WTC11 (cell line): ENCODE measurements around the gene SRSF12. TPM values are rescaled to one million over a fixed set of nuclear protein-coding genes. Genes with fewer than 3 reads are reported as not detected.

Experiments used
- ATAC-seq: fragments of 200-7000 bp; cut with Tn5 transposase; 2 replicates; pipeline ENCODE4 v1.10.0; 2021; ENCODE audit warnings: mild to moderate bottlenecking, moderate library complexity
- CTCF ChIA-PET: fragments of 300-600 bp; sonication (Branson Sonifier 250); formaldehyde crosslinking; loops from one replicate; lab custom pipeline; 2021; ENCODE audit warnings: antibody characterized with exemption; lab: Charles Lee
- POLR2A ChIA-PET: fragments of 350-600 bp; sonication (Branson Sonifier 250); formaldehyde crosslinking; loops from one replicate; lab custom pipeline; 2021; ENCODE audit warnings: antibody characterized with exemption; lab: Charles Lee
- DNase-seq: peaks from one replicate; pipeline ENCODE4 v3.0.0; 2021; ENCODE audit warnings: low spot score
- H3K27ac Mint-ChIP-seq: 2 replicates; pipeline ENCODE4 v1.8.0; 2021; ENCODE audit warnings: mixed read lengths
- H3K27me3 Mint-ChIP-seq: 2 replicates; pipeline ENCODE4 v1.8.0; 2021; ENCODE audit warnings: low read depth, mild to moderate bottlenecking, moderate library complexity, mixed read lengths
- H3K36me3 Mint-ChIP-seq: 2 replicates; pipeline ENCODE4 v1.8.0; 2021; ENCODE audit warnings: mixed read lengths
- H3K4me1 Mint-ChIP-seq: 2 replicates; pipeline ENCODE4 v1.8.0; 2022; ENCODE audit warnings: mixed read lengths
- H3K4me3 Mint-ChIP-seq: 2 replicates; pipeline ENCODE4 v1.8.0; 2021; ENCODE audit warnings: mild to moderate bottlenecking, moderate library complexity, mixed read lengths
- H3K9me3 Mint-ChIP-seq: 2 replicates; pipeline ENCODE4 v1.8.0; 2021; ENCODE audit warnings: mixed read lengths
- CBFB ChIP-seq: sonication (generic); formaldehyde crosslinking; IDR thresholded peaks from 2 replicates; pipeline ENCODE4 v1.8.1; 2022; ENCODE audit warnings: mild to moderate bottlenecking, low read depth, missing genetic modification reagents
- CREM ChIP-seq: sonication (generic); formaldehyde crosslinking; IDR thresholded peaks from 2 replicates; pipeline ENCODE4 v1.8.1; 2022; ENCODE audit warnings: mild to moderate bottlenecking, missing genetic modification reagents, moderate library complexity
- ELF4 ChIP-seq: sonication (generic); formaldehyde crosslinking; IDR thresholded peaks from 2 replicates; pipeline ENCODE4 v1.8.1; 2022; ENCODE audit warnings: low read depth, mild to moderate bottlenecking, moderate library complexity, missing genetic modification reagents
- GTF2I ChIP-seq: fragments of 250-450 bp; sonication (Bioruptor Pico); conservative IDR thresholded peaks from 2 replicates; pipeline ENCODE4 v1.4.0; 2021; ENCODE audit warnings: mild to moderate bottlenecking
- JUN ChIP-seq: sonication (generic); formaldehyde crosslinking; IDR thresholded peaks from 2 replicates; pipeline ENCODE4 v1.8.0; 2023; ENCODE audit warnings: mild to moderate bottlenecking, missing genetic modification reagents
- KAT7 ChIP-seq: sonication (generic); formaldehyde crosslinking; IDR thresholded peaks from 2 replicates; pipeline ENCODE4 v1.8.1; 2023; ENCODE audit warnings: missing genetic modification reagents, mild to moderate bottlenecking, borderline replicate concordance
- NFYB ChIP-seq: sonication (generic); formaldehyde crosslinking; conservative IDR thresholded peaks from 2 replicates; pipeline ENCODE4 v1.8.0; 2022; ENCODE audit warnings: low read depth, missing genetic modification reagents
- NR3C1 ChIP-seq: sonication (generic); formaldehyde crosslinking; conservative IDR thresholded peaks from 2 replicates; pipeline ENCODE4 v1.8.1; 2023; ENCODE audit warnings: low read depth, mild to moderate bottlenecking, missing genetic modification reagents
- RORB ChIP-seq: fragments of 250-450 bp; sonication (Bioruptor Pico); IDR thresholded peaks from 2 replicates; pipeline ENCODE4 v1.9.0; 2021; ENCODE audit warnings: mild to moderate bottlenecking
- SMAD3 ChIP-seq: sonication (generic); formaldehyde crosslinking; IDR thresholded peaks from 2 replicates; pipeline ENCODE4 v1.8.0; 2022; ENCODE audit warnings: missing genetic modification reagents, mild to moderate bottlenecking, borderline replicate concordance
- SP1 ChIP-seq: sonication (generic); formaldehyde crosslinking; conservative IDR thresholded peaks from 2 replicates; pipeline ENCODE4 v1.8.1; 2022; ENCODE audit warnings: missing genetic modification reagents
- TCF7 ChIP-seq: sonication (generic); formaldehyde crosslinking; IDR thresholded peaks from 2 replicates; pipeline ENCODE4 v1.8.0; 2022; ENCODE audit warnings: mild to moderate bottlenecking, low read depth, missing genetic modification reagents, moderate library complexity
- ZNF121 ChIP-seq: sonication (generic); formaldehyde crosslinking; IDR thresholded peaks from 2 replicates; pipeline ENCODE4 v1.8.0; 2023; ENCODE audit warnings: missing genetic modification reagents
- ZNF232 ChIP-seq: sonication (generic); formaldehyde crosslinking; IDR thresholded peaks from 2 replicates; pipeline ENCODE4 v1.8.0; 2022; ENCODE audit warnings: mild to moderate bottlenecking, missing genetic modification reagents
- ZNF671 ChIP-seq: fragments of 250-450 bp; sonication (Bioruptor Pico); IDR thresholded peaks from 2 replicates; pipeline ENCODE4 v1.8.0; 2021; ENCODE audit warnings: mild to moderate bottlenecking
- total RNA-seq: library from RNA; stranded (reverse); gene quantifications from 3 replicates; pipeline ENCODE4 v1.2.3, GENCODE V29; 2021
- TF ChIP-seq, protein P1 (sequence below): sonication (generic); formaldehyde crosslinking; conservative IDR thresholded peaks from 2 replicates; pipeline ENCODE4 v1.8.1; 2022; ENCODE audit warnings: mild to moderate bottlenecking, missing genetic modification reagents
- TF ChIP-seq, protein P2 (sequence below): sonication (generic); formaldehyde crosslinking; IDR thresholded peaks from 2 replicates; pipeline ENCODE4 v1.8.1; 2022; ENCODE audit warnings: missing genetic modification reagents, borderline replicate concordance
- TF ChIP-seq, protein P3 (sequence below): sonication (generic); formaldehyde crosslinking; IDR thresholded peaks from 2 replicates; pipeline ENCODE4 v1.8.0; 2022; ENCODE audit warnings: mild to moderate bottlenecking, missing genetic modification reagents
- TF ChIP-seq, protein P4 (sequence below): fragments of 250-450 bp; sonication (Bioruptor Pico); IDR thresholded peaks from 2 replicates; pipeline ENCODE4 v2.1.2; 2022; ENCODE audit warnings: mild to moderate bottlenecking, moderate library complexity
- TF ChIP-seq, protein P5 (sequence below): fragments of 250-450 bp; sonication (Bioruptor Pico); IDR thresholded peaks from 2 replicates; pipeline ENCODE4 v1.9.0; 2021; ENCODE audit warnings: moderate library complexity, mild to moderate bottlenecking, inconsistent platforms, borderline replicate concordance
- TF ChIP-seq, protein P6 (sequence below): fragments of 250-450 bp; sonication (Bioruptor Pico); IDR thresholded peaks from 2 replicates; pipeline ENCODE4 v1.8.0; 2021; ENCODE audit warnings: mild to moderate bottlenecking
- TF ChIP-seq, protein P7 (sequence below): sonication (generic); formaldehyde crosslinking; IDR thresholded peaks from 2 replicates; pipeline ENCODE4 v1.8.0; 2022; ENCODE audit warnings: mild to moderate bottlenecking, missing genetic modification reagents
- TF ChIP-seq, protein P8 (sequence below): sonication (generic); formaldehyde crosslinking; IDR thresholded peaks from 2 replicates; pipeline ENCODE4 v1.8.0; 2023; ENCODE audit warnings: missing genetic modification reagents, mild to moderate bottlenecking, borderline replicate concordance
- TF ChIP-seq, protein P9 (sequence below): sonication (generic); formaldehyde crosslinking; IDR thresholded peaks from 2 replicates; pipeline ENCODE4 v1.8.1; 2023; ENCODE audit warnings: mild to moderate bottlenecking, missing genetic modification reagents, moderate library complexity

Gene SRSF12
- total RNA-seq, 1 experiment from 2014 or later, result 3.8 TPM

DNA sequence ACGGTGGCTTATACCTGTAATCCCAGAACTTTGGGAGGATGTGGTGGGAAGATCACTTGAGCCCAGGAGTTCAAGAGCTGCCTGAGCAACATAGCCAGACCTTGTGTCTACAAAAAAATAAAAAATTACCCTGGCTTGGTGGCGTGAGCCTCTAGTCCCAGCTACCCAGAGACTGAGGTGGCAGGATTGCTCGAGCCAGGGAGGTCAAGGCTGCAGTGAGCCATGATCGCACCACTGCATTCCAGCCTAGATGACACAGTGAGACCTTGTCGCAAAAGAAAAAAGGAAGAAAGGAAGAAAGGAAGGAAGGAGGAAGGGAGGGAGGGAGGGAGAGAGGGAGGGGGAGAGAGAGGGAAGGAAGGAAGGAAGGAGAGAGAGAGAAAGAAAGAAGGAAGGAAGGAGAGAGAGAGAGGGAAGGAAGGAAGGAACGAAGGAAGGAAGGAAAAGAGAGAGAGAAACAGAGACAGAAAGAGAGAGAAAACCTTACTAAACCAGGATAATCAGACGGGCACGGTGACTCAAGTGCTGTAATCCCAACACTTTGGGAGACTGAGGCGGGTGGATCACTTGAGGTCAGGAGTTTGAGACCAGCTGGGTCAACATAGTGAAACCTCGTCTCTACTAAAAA lies 48.2 kb downstream of the SRSF12 start:
- CTCF ChIA-PET, result interaction anchor here (0.6 to 1.4 kb wide), 3 partner anchors 10 to 199 kb away, joined by 3 to 4 read pairs (median 3); partner anchors contain the start of gene PNRC1
- peaks cover 26% of the 10 kb centered on the region for H3K9me3 Mint-ChIP-seq
- peaks cover 3% of the 10 kb centered on the region; the same call in 1 of the 2 replicates for H3K36me3 Mint-ChIP-seq
- H3K4me3 Mint-ChIP-seq, result no peak overlapping the region
- no peak for TF ChIP-seq ZNF671 (CRISPR knock-in tag)
- no peak for TF ChIP-seq GTF2I
- TF ChIP-seq, protein P1, sequence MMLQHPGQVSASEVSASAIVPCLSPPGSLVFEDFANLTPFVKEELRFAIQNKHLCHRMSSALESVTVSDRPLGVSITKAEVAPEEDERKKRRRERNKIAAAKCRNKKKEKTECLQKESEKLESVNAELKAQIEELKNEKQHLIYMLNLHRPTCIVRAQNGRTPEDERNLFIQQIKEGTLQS (CRISPR knock-in tag), result no peak
- TF ChIP-seq KAT7 (CRISPR knock-in tag), result no peak
- no peak for TF ChIP-seq ZNF121 (CRISPR knock-in tag)
- TF ChIP-seq, protein P2, sequence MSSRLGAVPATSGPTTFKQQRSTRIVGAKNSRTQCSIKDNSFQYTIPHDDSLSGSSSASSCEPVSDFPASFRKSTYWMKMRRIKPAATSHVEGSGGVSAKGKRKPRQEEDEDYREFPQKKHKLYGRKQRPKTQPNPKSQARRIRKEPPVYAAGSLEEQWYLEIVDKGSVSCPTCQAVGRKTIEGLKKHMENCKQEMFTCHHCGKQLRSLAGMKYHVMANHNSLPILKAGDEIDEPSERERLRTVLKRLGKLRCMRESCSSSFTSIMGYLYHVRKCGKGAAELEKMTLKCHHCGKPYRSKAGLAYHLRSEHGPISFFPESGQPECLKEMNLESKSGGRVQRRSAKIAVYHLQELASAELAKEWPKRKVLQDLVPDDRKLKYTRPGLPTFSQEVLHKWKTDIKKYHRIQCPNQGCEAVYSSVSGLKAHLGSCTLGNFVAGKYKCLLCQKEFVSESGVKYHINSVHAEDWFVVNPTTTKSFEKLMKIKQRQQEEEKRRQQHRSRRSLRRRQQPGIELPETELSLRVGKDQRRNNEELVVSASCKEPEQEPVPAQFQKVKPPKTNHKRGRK (CRISPR knock-in tag), result no peak
- TF ChIP-seq RORB (CRISPR knock-in tag), result no peak
- TF ChIP-seq, protein P3, sequence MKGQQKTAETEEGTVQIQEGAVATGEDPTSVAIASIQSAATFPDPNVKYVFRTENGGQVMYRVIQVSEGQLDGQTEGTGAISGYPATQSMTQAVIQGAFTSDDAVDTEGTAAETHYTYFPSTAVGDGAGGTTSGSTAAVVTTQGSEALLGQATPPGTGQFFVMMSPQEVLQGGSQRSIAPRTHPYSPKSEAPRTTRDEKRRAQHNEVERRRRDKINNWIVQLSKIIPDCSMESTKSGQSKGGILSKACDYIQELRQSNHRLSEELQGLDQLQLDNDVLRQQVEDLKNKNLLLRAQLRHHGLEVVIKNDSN (CRISPR knock-in tag), result no peak
- TF ChIP-seq TCF7 (CRISPR knock-in tag), result no peak
- no peak for TF ChIP-seq SP1
- no peak for TF ChIP-seq NFYB (CRISPR knock-in tag)
- TF ChIP-seq CBFB (CRISPR knock-in tag), result no peak
- TF ChIP-seq, protein P4, sequence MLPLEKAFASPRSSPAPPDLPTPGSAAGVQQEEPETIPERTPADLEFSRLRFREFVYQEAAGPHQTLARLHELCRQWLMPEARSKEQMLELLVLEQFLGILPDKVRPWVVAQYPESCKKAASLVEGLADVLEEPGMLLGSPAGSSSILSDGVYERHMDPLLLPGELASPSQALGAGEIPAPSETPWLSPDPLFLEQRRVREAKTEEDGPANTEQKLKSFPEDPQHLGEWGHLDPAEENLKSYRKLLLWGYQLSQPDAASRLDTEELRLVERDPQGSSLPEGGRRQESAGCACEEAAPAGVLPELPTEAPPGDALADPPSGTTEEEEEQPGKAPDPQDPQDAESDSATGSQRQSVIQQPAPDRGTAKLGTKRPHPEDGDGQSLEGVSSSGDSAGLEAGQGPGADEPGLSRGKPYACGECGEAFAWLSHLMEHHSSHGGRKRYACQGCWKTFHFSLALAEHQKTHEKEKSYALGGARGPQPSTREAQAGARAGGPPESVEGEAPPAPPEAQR, result no peak
- TF ChIP-seq SMAD3 (CRISPR knock-in tag), result no peak
- no peak for TF ChIP-seq ZNF232 (CRISPR knock-in tag)
- TF ChIP-seq JUN (CRISPR knock-in tag), result no peak
- TF ChIP-seq NR3C1, result no peak
- TF ChIP-seq ELF4 (CRISPR knock-in tag), result no peak
- peaks cover 10% of the 10 kb centered on the region for H3K27me3 Mint-ChIP-seq
- H3K27ac Mint-ChIP-seq, result no peak overlapping the region
- no peaks in the 10 kb centered on the region for H3K4me1 Mint-ChIP-seq
- ATAC-seq (no peak), DNase-seq (no peak)
- POLR2A ChIA-PET, result interaction anchor here (1.9 kb wide), 1 partner anchor 10 kb away, joined by 10 read pairs; the partner anchor contains the start of gene PNRC1

DNA sequence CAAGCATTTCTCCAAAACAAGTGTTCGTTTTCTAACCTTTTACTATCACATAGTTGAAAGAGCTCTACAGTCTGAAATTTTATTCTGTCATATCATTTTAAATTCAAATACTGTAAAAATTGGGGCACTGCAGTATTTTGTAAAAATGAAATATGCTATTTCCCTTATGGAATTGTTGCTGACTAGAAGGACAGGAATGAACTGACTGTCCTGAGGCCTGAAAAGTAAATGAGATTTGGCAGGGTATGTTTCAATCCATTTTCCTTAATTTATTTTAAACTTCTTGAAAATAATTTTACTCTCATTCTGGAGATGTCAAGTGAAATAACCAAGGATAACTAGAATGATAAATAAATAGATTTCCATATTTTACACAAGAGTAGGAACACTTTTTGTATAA lies 49.2 kb downstream of the SRSF12 start:
- no peak for DNase-seq
- peaks cover 3% of the 10 kb centered on the region; the same call in 1 of the 2 replicates for H3K36me3 Mint-ChIP-seq
- ChIA-PET POLR2A (interaction anchor here (1.9 kb wide), 1 partner anchor 11 kb away, joined by 10 read pairs; the partner anchor contains the start of gene PNRC1), CTCF (no interaction called here)
- no peak for ATAC-seq
- H3K9me3 Mint-ChIP-seq, result peaks cover 26% of the 10 kb centered on the region
- H3K27ac Mint-ChIP-seq, result no peak overlapping the region
- H3K4me1 Mint-ChIP-seq, result no peaks in the 10 kb centered on the region
- peaks cover 10% of the 10 kb centered on the region for H3K27me3 Mint-ChIP-seq
- H3K4me3 Mint-ChIP-seq, result no peak overlapping the region
- TF ChIP-seq, protein P5, sequence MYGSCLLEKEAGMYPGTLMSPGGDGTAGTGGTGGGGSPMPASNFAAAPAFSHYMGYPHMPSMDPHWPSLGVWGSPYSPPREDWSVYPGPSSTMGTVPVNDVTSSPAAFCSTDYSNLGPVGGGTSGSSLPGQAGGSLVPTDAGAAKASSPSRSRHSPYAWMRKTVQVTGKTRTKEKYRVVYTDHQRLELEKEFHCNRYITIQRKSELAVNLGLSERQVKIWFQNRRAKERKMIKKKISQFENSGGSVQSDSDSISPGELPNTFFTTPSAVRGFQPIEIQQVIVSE, result no peak
- TF ChIP-seq, protein P6, sequence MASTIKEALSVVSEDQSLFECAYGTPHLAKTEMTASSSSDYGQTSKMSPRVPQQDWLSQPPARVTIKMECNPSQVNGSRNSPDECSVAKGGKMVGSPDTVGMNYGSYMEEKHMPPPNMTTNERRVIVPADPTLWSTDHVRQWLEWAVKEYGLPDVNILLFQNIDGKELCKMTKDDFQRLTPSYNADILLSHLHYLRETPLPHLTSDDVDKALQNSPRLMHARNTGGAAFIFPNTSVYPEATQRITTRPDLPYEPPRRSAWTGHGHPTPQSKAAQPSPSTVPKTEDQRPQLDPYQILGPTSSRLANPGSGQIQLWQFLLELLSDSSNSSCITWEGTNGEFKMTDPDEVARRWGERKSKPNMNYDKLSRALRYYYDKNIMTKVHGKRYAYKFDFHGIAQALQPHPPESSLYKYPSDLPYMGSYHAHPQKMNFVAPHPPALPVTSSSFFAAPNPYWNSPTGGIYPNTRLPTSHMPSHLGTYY (CRISPR knock-in tag), result no peak
- no peak for TF ChIP-seq CREM (CRISPR knock-in tag)
- TF ChIP-seq, protein P7, sequence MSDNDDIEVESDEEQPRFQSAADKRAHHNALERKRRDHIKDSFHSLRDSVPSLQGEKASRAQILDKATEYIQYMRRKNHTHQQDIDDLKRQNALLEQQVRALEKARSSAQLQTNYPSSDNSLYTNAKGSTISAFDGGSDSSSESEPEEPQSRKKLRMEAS (CRISPR knock-in tag), result no peak
- TF ChIP-seq, protein P8, sequence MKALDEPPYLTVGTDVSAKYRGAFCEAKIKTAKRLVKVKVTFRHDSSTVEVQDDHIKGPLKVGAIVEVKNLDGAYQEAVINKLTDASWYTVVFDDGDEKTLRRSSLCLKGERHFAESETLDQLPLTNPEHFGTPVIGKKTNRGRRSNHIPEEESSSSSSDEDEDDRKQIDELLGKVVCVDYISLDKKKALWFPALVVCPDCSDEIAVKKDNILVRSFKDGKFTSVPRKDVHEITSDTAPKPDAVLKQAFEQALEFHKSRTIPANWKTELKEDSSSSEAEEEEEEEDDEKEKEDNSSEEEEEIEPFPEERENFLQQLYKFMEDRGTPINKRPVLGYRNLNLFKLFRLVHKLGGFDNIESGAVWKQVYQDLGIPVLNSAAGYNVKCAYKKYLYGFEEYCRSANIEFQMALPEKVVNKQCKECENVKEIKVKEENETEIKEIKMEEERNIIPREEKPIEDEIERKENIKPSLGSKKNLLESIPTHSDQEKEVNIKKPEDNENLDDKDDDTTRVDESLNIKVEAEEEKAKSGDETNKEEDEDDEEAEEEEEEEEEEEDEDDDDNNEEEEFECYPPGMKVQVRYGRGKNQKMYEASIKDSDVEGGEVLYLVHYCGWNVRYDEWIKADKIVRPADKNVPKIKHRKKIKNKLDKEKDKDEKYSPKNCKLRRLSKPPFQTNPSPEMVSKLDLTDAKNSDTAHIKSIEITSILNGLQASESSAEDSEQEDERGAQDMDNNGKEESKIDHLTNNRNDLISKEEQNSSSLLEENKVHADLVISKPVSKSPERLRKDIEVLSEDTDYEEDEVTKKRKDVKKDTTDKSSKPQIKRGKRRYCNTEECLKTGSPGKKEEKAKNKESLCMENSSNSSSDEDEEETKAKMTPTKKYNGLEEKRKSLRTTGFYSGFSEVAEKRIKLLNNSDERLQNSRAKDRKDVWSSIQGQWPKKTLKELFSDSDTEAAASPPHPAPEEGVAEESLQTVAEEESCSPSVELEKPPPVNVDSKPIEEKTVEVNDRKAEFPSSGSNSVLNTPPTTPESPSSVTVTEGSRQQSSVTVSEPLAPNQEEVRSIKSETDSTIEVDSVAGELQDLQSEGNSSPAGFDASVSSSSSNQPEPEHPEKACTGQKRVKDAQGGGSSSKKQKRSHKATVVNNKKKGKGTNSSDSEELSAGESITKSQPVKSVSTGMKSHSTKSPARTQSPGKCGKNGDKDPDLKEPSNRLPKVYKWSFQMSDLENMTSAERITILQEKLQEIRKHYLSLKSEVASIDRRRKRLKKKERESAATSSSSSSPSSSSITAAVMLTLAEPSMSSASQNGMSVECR (CRISPR knock-in tag), result no peak
- TF ChIP-seq, protein P9, sequence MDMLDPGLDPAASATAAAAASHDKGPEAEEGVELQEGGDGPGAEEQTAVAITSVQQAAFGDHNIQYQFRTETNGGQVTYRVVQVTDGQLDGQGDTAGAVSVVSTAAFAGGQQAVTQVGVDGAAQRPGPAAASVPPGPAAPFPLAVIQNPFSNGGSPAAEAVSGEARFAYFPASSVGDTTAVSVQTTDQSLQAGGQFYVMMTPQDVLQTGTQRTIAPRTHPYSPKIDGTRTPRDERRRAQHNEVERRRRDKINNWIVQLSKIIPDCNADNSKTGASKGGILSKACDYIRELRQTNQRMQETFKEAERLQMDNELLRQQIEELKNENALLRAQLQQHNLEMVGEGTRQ (CRISPR knock-in tag), result no peak
